GM18868 (cell line): ENCODE results near the gene ALDH4A1.
"Not testable (repeated sequence)": the region's sequence is repeated elsewhere in the genome, so short reads cannot be mapped to it uniquely, and the experiment has no call there.

Source experiments
- ATAC-seq: cut with Tn5 transposase; IDR thresholded peaks from one replicate; pipeline ENCODE4 v1.9.1; 2021; ENCODE audit warnings: mild to moderate bottlenecking, moderate library complexity; ENCODE audit not compliant: unreplicated experiment

ALDH4A1 gene

GRCh38 chr1:18858070-18858688 is 44.2 kb downstream of the ALDH4A1 start:
- ATAC-seq = no peak

DNA sequence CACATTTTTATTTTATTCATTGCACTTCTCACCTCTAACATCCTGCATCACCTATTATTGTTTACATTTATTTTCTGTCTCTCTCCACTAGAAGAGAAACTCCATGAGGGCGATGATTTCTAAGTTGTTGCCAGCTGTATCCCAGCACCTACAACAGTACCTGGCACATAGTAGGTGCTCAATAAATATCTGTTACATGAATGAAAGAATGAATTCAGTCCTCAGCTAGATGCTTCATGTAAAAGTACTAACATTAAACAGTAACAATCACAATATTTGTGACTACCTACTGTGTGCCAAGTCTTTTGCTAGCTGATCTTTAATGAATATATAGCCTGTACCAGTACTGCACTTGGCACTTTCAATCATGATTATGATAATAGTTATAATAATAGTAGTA is 45.9 kb downstream of the ALDH4A1 start:
- ATAC-seq = no peak

GRCh38 chr1:18855573-18855972 is 46.8 kb downstream of the ALDH4A1 start:
- ATAC-seq = no peak

GRCh38 chr1:18854331-18855025 is 47.9 kb downstream of the ALDH4A1 start:
- ATAC-seq = no peak

- no peak for ATAC-seq
These were observed 49.9 kb downstream of the ALDH4A1 start for GRCh38 chr1:18852501-18852900.

DNA sequence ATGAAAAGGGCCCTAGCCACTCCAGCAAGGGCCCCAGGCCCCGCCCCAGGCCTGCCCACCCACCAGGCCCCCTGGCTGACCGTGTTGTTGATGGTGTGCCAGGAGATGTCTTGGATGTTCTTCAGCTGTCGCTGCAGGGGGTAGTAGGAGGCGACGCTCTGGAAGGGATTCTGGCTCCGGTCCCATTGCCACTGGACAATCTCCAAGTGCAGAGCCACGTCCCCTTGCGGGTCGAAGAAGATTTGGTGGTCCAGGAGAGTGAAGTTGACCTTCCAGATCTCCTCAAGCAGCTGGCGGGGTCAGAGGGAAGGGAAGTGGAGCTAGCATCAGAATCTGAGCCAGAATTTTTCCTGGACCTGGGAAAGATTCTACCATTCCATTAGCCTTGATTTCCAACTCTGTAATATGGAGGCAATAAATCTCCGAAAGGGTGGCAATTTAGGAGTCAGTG is 53.1 kb downstream of the ALDH4A1 start:
- no peak for ATAC-seq

DNA sequence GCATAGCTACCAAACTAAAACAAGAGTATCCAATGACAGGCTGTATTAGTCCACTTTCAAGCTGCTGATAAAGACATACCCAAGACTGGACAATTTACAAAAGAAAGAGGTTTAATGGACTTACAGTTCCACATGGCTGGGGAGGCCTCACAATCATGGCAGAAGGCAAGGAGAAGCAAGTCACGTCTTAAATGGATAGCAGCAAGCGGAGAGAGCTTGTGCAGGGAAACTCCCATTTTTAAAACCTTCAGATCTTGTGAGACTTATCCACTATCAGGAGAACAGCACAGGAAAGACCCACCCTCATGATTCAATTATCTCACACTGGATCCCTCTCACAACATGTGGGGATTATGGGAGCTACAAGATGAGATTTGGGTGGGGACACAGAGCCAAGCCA is 54.6 kb downstream of the ALDH4A1 start:
- ATAC-seq = not testable (repeated sequence)

GRCh38 chr1:18840145-18840544 is 62.2 kb downstream of the ALDH4A1 start:
- no peak for ATAC-seq

- ATAC-seq = no peak
These were observed 65.7 kb downstream of the ALDH4A1 start for GRCh38 chr1:18836654-18837053.

DNA sequence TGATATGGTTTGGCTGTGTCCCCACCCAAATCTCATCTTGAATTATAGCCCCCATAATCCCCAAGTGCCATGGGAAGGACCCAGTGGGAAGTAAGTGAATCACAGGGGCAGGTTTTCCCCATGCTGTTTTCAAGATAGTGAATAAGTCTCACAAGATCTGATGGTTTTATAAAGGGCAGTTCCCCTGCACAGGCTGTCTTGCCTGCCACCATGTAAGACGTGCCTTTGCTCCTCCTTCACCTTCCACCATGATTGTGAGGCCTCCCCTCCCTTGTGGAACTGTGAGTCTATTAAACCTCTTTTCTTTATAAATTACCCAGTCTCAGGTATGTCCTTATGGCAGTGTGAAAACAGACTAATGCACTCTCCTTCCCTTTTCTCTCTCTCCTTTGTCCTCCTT is 70.0 kb downstream of the ALDH4A1 start:
- not testable (repeated sequence) for ATAC-seq

DNA sequence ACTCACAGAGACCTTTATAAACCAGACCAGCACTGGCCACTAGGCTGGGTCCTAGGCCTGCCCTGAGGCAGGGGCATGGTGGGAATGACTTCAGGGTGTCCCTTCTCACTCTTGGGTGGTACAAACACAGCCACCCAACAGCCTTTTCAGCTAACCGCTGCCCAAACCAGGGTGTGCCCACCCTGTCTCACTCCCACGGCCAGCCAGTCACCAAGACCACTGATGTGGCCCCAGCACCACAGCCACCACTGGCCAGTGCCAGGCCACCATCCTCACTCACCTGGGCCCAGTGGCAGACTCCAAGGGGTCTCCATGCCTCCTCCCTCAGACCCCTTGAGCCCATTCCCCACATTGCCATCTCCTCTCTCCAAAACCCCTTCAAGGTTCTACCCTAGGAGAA is 70.7 kb downstream of the ALDH4A1 start:
- no peak for ATAC-seq

DNA sequence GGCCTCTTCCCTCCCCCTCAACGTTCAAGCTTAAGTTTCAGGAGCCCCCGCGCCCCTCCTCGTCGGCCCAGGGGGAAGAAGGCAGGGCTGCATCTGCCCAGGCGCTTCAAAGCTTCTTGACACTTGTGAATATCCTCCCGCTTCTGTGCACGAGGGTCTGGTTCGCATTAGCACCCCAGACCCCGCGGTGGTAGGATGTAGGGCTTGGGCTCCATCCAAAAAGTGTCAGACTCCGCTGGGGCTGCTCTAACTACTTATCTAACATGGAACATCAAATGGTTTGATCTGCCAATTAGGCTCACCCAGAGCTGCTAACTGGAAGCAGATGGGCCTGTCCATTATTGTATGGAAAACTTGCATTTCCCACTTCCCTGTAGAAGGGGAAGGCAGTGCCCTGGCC is 71.8 kb downstream of the ALDH4A1 start:
- no peak for ATAC-seq

GRCh38 chr1:18829671-18830070 is 72.7 kb downstream of the ALDH4A1 start:
- no peak for ATAC-seq

DNA sequence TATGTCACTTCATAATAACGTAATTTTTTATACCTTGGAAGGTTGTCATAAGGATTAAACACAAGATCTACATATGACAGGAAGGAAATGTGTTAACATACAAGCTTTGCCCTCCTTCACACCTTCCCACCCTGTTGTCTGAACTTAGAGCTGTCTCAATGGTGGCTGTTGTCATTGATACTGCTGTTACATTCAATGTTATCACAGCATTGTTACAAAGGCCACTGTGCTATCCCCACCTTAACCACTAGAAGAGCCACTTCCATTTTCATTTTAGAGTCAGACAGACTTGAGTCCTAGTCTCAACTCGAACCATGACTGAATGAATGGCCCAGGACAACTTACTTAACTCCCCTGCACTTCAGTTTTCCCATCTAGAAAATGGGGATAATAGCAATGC is 74.1 kb downstream of the ALDH4A1 start:
- ATAC-seq = no peak

- no peak for ATAC-seq
These were observed 78.9 kb downstream of the ALDH4A1 start for GRCh38 chr1:18823438-18823837.
